ENCODE results near the gene RMRP. TPM values are rescaled to one million over a fixed set of nuclear protein-coding genes. Genes with fewer than 3 reads are reported as not detected.

Gene RMRP
- total RNA-seq, 2 experiments from 2014 or later = 12,624 to 26,575 TPM

DNA sequence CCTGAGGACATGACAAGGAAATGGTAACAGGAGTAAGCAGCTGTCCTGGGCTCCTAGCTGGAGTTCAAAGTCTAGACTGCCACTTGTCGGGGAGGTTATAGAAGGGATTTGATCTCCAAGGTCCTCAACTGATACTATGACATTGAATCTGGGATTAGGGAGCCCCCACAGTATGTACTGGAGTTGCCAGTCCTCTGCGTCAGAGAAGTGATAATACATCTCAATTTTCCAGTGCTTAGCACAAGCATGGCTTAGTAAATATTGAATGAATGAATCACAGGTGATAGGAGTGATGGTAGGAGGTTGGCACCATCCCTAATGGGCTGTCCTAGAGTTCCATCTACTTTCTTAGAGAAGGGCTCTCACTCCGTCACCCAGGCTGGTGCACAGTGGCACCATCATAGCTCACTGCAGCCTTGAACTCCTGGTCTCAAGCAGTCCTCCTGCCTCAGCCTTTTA, 38.2 kb upstream of the RMRP start:
- Histone ChIP-seq H3K9me3 (ENCODE audit: low read length) (no peaks in the 10 kb centered on the region), H4K20me1 (ENCODE audit: insufficient read depth, low read length) (no peaks in the 10 kb centered on the region), H3K9me2 (ENCODE audit: insufficient read depth, low read length) (no peaks in the 10 kb centered on the region), H3K27ac (ENCODE audit: low read depth, low read length, poor library complexity, severe bottlenecking) (no peak overlapping the region), H3K79me2 (ENCODE audit: insufficient read depth, low read depth, low read length) (no peaks in the 10 kb centered on the region), H3K4me3 (ENCODE audit: low read depth, low read length, poor library complexity, severe bottlenecking) (no peak overlapping the region), H2AFZ (ENCODE audit: low read length) (no peak overlapping the region), H3K4me2 (ENCODE audit: low read length) (no peak overlapping the region), H3K4me1 (ENCODE audit: insufficient read depth, low read length, poor library complexity, severe bottlenecking) (peaks cover 3% of the 10 kb centered on the region), H3K36me3 (ENCODE audit: insufficient read depth, low read length) (peaks cover 56% of the 10 kb centered on the region)
- no peak for TF ChIP-seq EZH2phosphoT487 (IDR thresholded peaks at IDR 0.05; ENCODE audit: borderline replicate concordance, low read depth, low read length)
- TF ChIP-seq, protein P1, sequence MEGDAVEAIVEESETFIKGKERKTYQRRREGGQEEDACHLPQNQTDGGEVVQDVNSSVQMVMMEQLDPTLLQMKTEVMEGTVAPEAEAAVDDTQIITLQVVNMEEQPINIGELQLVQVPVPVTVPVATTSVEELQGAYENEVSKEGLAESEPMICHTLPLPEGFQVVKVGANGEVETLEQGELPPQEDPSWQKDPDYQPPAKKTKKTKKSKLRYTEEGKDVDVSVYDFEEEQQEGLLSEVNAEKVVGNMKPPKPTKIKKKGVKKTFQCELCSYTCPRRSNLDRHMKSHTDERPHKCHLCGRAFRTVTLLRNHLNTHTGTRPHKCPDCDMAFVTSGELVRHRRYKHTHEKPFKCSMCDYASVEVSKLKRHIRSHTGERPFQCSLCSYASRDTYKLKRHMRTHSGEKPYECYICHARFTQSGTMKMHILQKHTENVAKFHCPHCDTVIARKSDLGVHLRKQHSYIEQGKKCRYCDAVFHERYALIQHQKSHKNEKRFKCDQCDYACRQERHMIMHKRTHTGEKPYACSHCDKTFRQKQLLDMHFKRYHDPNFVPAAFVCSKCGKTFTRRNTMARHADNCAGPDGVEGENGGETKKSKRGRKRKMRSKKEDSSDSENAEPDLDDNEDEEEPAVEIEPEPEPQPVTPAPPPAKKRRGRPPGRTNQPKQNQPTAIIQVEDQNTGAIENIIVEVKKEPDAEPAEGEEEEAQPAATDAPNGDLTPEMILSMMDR (conservative IDR thresholded peaks at IDR 0.05; ENCODE audit: low read length) = no peak
- DNase-seq (ENCODE audit: low spot score) = no peak
- no TSS peak for BruUV-seq (replicated peaks)
- ChIA-PET CTCF (ENCODE audit: unreplicated experiment) (interaction anchor here (0.5 to 2.1 kb wide), 13 partner anchors 8 to 184 kb away, joined by 3 to 10 read pairs (median 4); partner anchors contain the start of genes ARHGEF39, RGP1 and SIT1), POLR2A (interaction anchor here (1.0 to 1.7 kb wide), 5 partner anchors 13 to 79 kb away, joined by 4 to 5 read pairs (median 4); partner anchors contain the start of gene ARHGEF39)
- intact Hi-C loops (cut with micrococcal nuclease; ENCODE audit: unreplicated experiment) = loop anchor here (2.0 kb wide), 1 partner anchor 37 kb away; the partner anchor contains the start of genes CCDC107 and RMRP

DNA sequence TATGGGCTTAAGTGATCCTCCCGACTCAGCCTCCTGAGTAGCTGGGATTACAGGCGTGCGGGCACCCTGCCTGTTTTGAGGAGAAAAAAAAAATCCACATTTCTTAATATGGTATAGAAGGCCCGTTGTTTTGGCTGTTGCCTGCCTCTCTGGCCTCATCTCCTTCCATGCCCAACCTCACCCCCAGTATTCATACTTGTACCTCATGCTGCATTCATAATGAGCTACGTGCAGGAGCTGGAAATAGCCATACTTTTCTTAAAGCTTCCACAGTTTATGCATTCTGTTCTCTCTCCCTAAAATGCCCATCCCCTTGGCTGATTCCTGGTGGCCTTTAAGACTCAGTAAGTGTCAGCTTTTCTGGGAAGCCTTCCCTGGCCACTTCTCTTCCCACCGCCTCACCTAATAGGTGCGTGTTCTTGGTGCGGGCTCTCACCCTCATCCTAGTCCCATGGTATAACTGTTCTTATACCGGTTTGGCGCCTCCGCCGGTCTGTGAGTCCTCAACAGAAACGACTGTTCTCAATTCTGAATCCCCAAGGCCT, 34.0 kb upstream of the RMRP start:
- BruUV-seq (replicated peaks) = no TSS peak
- TF ChIP-seq, protein P1 (conservative IDR thresholded peaks at IDR 0.05; ENCODE audit: low read length) = no peak
- no peak for TF ChIP-seq EZH2phosphoT487 (IDR thresholded peaks at IDR 0.05; ENCODE audit: borderline replicate concordance, low read depth, low read length)
- no peak overlapping the region for H2AFZ ChIP-seq (ENCODE audit: low read length)
- intact Hi-C loops (cut with micrococcal nuclease; ENCODE audit: unreplicated experiment) = no loop called here
- H3K27ac ChIP-seq (ENCODE audit: low read depth, low read length, poor library complexity, severe bottlenecking) = no peak overlapping the region
- no peaks in the 10 kb centered on the region for H3K9me2 ChIP-seq (ENCODE audit: insufficient read depth, low read length)
- ChIA-PET POLR2A (interaction anchor here (1.4 kb wide), 1 partner anchor 27 kb away, joined by 6 read pairs; the partner anchor contains the start of gene ARHGEF39), CTCF (ENCODE audit: unreplicated experiment) (interaction anchor here (1.1 kb wide), 1 partner anchor 21 kb away, joined by 3 read pairs; no protein-coding TSS in a partner anchor)
- H3K4me2 ChIP-seq (ENCODE audit: low read length) = no peak overlapping the region
- no peaks in the 10 kb centered on the region for H3K9me3 ChIP-seq (ENCODE audit: low read length)
- H4K20me1 ChIP-seq (ENCODE audit: insufficient read depth, low read length) = no peaks in the 10 kb centered on the region
- DNase-seq (ENCODE audit: low spot score) = no peak
- H3K4me3 ChIP-seq (ENCODE audit: low read depth, low read length, poor library complexity, severe bottlenecking) = no peak overlapping the region
- peaks cover 38% of the 10 kb centered on the region for H3K4me1 ChIP-seq (ENCODE audit: insufficient read depth, low read length, poor library complexity, severe bottlenecking)
- peaks cover 14% of the 10 kb centered on the region for H3K36me3 ChIP-seq (ENCODE audit: insufficient read depth, low read length)
- H3K79me2 ChIP-seq (ENCODE audit: insufficient read depth, low read depth, low read length) = no peaks in the 10 kb centered on the region

DNA sequence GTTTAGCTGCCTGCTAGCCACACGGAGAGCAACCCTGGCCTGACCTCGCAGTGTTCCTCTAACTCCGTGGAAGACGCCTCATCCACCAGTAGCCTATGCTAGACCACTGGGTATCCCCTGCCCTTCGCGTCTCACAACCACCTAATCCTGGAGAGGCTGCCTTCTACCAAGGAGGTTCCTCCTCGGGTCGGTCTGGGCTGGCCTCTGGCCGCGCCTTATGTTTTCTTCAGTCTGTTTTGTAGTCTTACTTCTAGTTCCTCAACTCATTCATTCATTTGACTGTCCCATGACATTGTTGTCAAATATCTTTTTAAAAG, 33.5 kb upstream of the RMRP start:
- H3K9me3 ChIP-seq (ENCODE audit: low read length) = no peaks in the 10 kb centered on the region
- peaks cover 43% of the 10 kb centered on the region for H3K4me1 ChIP-seq (ENCODE audit: insufficient read depth, low read length, poor library complexity, severe bottlenecking)
- intact Hi-C loops (cut with micrococcal nuclease; ENCODE audit: unreplicated experiment) = no loop called here
- POLR2A ChIA-PET = interaction anchor here (1.4 kb wide), 1 partner anchor 26 kb away, joined by 6 read pairs; the partner anchor contains the start of gene ARHGEF39
- no peaks in the 10 kb centered on the region for H3K79me2 ChIP-seq (ENCODE audit: insufficient read depth, low read depth, low read length)
- H2AFZ ChIP-seq (ENCODE audit: low read length) = peak overlapping the region; percentile 65; the same call in 1 of the 2 replicates
- peaks cover 9% of the 10 kb centered on the region for H3K36me3 ChIP-seq (ENCODE audit: insufficient read depth, low read length)
- H3K4me2 ChIP-seq (ENCODE audit: low read length) = peak overlapping the region; percentile 66; the same call in 1 of the 2 replicates
- no peaks in the 10 kb centered on the region for H3K9me2 ChIP-seq (ENCODE audit: insufficient read depth, low read length)
- no peak for DNase-seq (ENCODE audit: low spot score)
- TF ChIP-seq, protein P1 (conservative IDR thresholded peaks at IDR 0.05; ENCODE audit: low read length) = no peak
- TF ChIP-seq EZH2phosphoT487 (IDR thresholded peaks at IDR 0.05; ENCODE audit: borderline replicate concordance, low read depth, low read length) = no peak
- CTCF ChIA-PET (ENCODE audit: unreplicated experiment) = no interaction called here
- BruUV-seq (replicated peaks) = no TSS peak
- H3K4me3 ChIP-seq (ENCODE audit: low read depth, low read length, poor library complexity, severe bottlenecking) = no peak overlapping the region
- no peak overlapping the region for H3K27ac ChIP-seq (ENCODE audit: low read depth, low read length, poor library complexity, severe bottlenecking)
- H4K20me1 ChIP-seq (ENCODE audit: insufficient read depth, low read length) = no peaks in the 10 kb centered on the region
